T-helper 2 cell treated with Interferon-gamma antibody and Interleukin-4, amounts not matched to agents 100 ng/mL and 5 ng/mL, for 36 hours (primary cell): ENCODE results near the gene PNPLA7. TPM values are rescaled to one million over a fixed set of nuclear protein-coding genes. Genes with fewer than 3 reads are reported as not detected.
"Not testable (repeated sequence)": the region's sequence is repeated elsewhere in the genome, so short reads cannot be mapped to it uniquely, and the experiment has no call there.

Source experiments
- intact Hi-C: fragments of 100-400 bp; cut with micrococcal nuclease; formaldehyde crosslinking; loops from one replicate; pipeline ENCODE4 v1.15.1; 2023
- total RNA-seq: library from RNA; stranded (reverse); gene quantifications from 2 replicates; pipeline ENCODE4 v1.2.3, GENCODE V29; 2022

Gene PNPLA7
- total RNA-seq = 3.0 and 3.3 TPM in 2 replicates

- intact Hi-C loops = no loop called here
These were observed at the start of gene PNPLA7 for GRCh38 chr9:137550231-137550621. TSS of gene PNPLA7 (minus strand) at chr9:137550402. CDS start at chr9:137550197, 205 bp downstream.

- intact Hi-C loops = no loop called here
These were observed 48.7 kb upstream of the PNPLA7 start for GRCh38 chr9:137598943-137599342.

- intact Hi-C loops = not testable (repeated sequence)
These were observed 46.4 kb upstream of the PNPLA7 start for GRCh38 chr9:137596577-137596976.

GRCh38 chr9:137593176-137593575 lies 43.0 kb upstream of the PNPLA7 start:
- intact Hi-C loops = no loop called here

GRCh38 chr9:137592767-137593166 lies 42.6 kb upstream of the PNPLA7 start:
- intact Hi-C loops = no loop called here

- intact Hi-C loops = loop anchor here (1.0 kb wide), 4 partner anchors 11 to 39 kb away; partner anchors contain the start of genes ARRDC1, EHMT1 and MRPL41
These were observed 40.5 kb upstream of the PNPLA7 start, which contains the start of gene ZMYND19 for GRCh38 chr9:137590469-137591383. TSS of gene ZMYND19 (minus strand) at chr9:137590512. CDS start at chr9:137590263, 249 bp downstream.

GRCh38 chr9:137590123-137590468 lies 39.9 kb upstream of the PNPLA7 start:
- intact Hi-C loops = loop anchor here (1.0 kb wide), 4 partner anchors 11 to 39 kb away; partner anchors contain the start of genes ARRDC1, EHMT1 and MRPL41

GRCh38 chr9:137589441-137590122 lies 39.4 kb upstream of the PNPLA7 start:
- intact Hi-C loops = loop anchor here (1.0 kb wide), 4 partner anchors 10 to 38 kb away; partner anchors contain the start of genes ARRDC1, EHMT1 and MRPL41

- intact Hi-C loops = no loop called here
These were observed 38.7 kb upstream of the PNPLA7 start for GRCh38 chr9:137588891-137589290.

- intact Hi-C loops = no loop called here
These were observed 38.1 kb upstream of the PNPLA7 start for GRCh38 chr9:137588311-137588710.

GRCh38 chr9:137586854-137587253 lies 36.7 kb upstream of the PNPLA7 start:
- intact Hi-C loops = no loop called here

- intact Hi-C loops = no loop called here
These were observed 33.8 kb upstream of the PNPLA7 start for GRCh38 chr9:137583957-137584356.

- intact Hi-C loops = no loop called here
These were observed 33.1 kb upstream of the PNPLA7 start for GRCh38 chr9:137583347-137583746.

GRCh38 chr9:137582286-137582860 lies 32.2 kb upstream of the PNPLA7 start:
- intact Hi-C loops = no loop called here

GRCh38 chr9:137581361-137582285 lies 31.4 kb upstream of the PNPLA7 start:
- intact Hi-C loops = no loop called here

GRCh38 chr9:137580954-137581322 lies 30.7 kb upstream of the PNPLA7 start:
- intact Hi-C loops = no loop called here

- intact Hi-C loops = no loop called here
These were observed 30.2 kb upstream of the PNPLA7 start for GRCh38 chr9:137580209-137580953.

- intact Hi-C loops = loop anchor here (1.0 kb wide), 1 partner anchor 11 kb away; the partner anchor contains the start of gene ZMYND19
These were observed 29.0 kb upstream of the PNPLA7 start for GRCh38 chr9:137579259-137579604.

- intact Hi-C loops = loop anchor here (1.0 kb wide), 3 partner anchors 12 to 40 kb away; partner anchors contain the start of genes ARRDC1 and ZMYND19
These were observed 28.5 kb upstream of the PNPLA7 start, which contains the start of gene DPH7 for GRCh38 chr9:137578518-137579258. TSS of gene DPH7 (minus strand) at chr9:137578925. CDS start at chr9:137578777, 148 bp downstream.
